ENCODE results near the gene TFDP2.

Gene TFDP2

GRCh38 chr3:141952611-141953010 lies 196.7 kb downstream of the TFDP2 start:
- TF ChIP-seq OSR1 (CRISPR knock-in tag; IDR thresholded peaks at IDR 0.05) (no peak), PPARA (CRISPR knock-in tag; IDR thresholded peaks at IDR 0.05; ENCODE audit: borderline replicate concordance) (no peak), PATZ1 (CRISPR knock-in tag; IDR thresholded peaks at IDR 0.05; ENCODE audit: borderline replicate concordance) (no peak), CSDC2 (CRISPR knock-in tag; IDR thresholded peaks at IDR 0.05) (no peak)
- ATAC-seq = no peak

GRCh38 chr3:141950572-141951493 lies 198.5 kb downstream of the TFDP2 start:
- no peak for ATAC-seq
- no peak for TF ChIP-seq ZFP3 (CRISPR knock-in tag; IDR thresholded peaks at IDR 0.05)
- no peak for TF ChIP-seq TSHZ2 (CRISPR knock-in tag; IDR thresholded peaks at IDR 0.05)
- TF ChIP-seq ZFP30 (CRISPR knock-in tag; IDR thresholded peaks at IDR 0.05) = no peak
- no peak for TF ChIP-seq CSDC2 (CRISPR knock-in tag; IDR thresholded peaks at IDR 0.05)
- TF ChIP-seq PPARA (CRISPR knock-in tag; IDR thresholded peaks at IDR 0.05; ENCODE audit: borderline replicate concordance) = no peak
- no peak for TF ChIP-seq CSRNP3 (CRISPR knock-in tag; IDR thresholded peaks at IDR 0.05)
- no peak for TF ChIP-seq OSR1 (CRISPR knock-in tag; IDR thresholded peaks at IDR 0.05)
- TF ChIP-seq ESRRG (CRISPR knock-in tag; IDR thresholded peaks at IDR 0.05) = no peak
- TF ChIP-seq CREB5 (CRISPR knock-in tag; IDR thresholded peaks at IDR 0.05; ENCODE audit: low read depth) = no peak
- TF ChIP-seq ZNF565 (CRISPR knock-in tag; conservative IDR thresholded peaks at IDR 0.05; ENCODE audit: low read depth) = no peak
- no peak for TF ChIP-seq ZC3H10 (CRISPR knock-in tag; IDR thresholded peaks at IDR 0.05)
- no peak for TF ChIP-seq ISL1 (CRISPR knock-in tag; IDR thresholded peaks at IDR 0.05)

GRCh38 chr3:141949972-141950371 lies 199.4 kb downstream of the TFDP2 start:
- ATAC-seq = no peak
- TF ChIP-seq ISL1 (CRISPR knock-in tag; IDR thresholded peaks at IDR 0.05) = no peak
- no peak for TF ChIP-seq TOX (CRISPR knock-in tag; IDR thresholded peaks at IDR 0.05; ENCODE audit: borderline replicate concordance)
- TF ChIP-seq RARB (CRISPR knock-in tag; IDR thresholded peaks at IDR 0.05) = no peak
- no peak for TF ChIP-seq TCF4 (CRISPR knock-in tag; IDR thresholded peaks at IDR 0.05; ENCODE audit: borderline replicate concordance)

GRCh38 chr3:141949399-141949798 lies 199.9 kb downstream of the TFDP2 start:
- ATAC-seq = no peak
- TF ChIP-seq RARB (CRISPR knock-in tag; IDR thresholded peaks at IDR 0.05) = no peak
- TF ChIP-seq CSDC2 (CRISPR knock-in tag; IDR thresholded peaks at IDR 0.05) = no peak
- no peak for TF ChIP-seq ZFP3 (CRISPR knock-in tag; IDR thresholded peaks at IDR 0.05)
- no peak for TF ChIP-seq TSHZ2 (CRISPR knock-in tag; IDR thresholded peaks at IDR 0.05)
- TF ChIP-seq ZNF70 (CRISPR knock-in tag; IDR thresholded peaks at IDR 0.05) = no peak
- no peak for TF ChIP-seq SNAI2 (CRISPR knock-in tag; IDR thresholded peaks at IDR 0.05)
- no peak for TF ChIP-seq ISL1 (CRISPR knock-in tag; IDR thresholded peaks at IDR 0.05)
- no peak for TF ChIP-seq ZFP30 (CRISPR knock-in tag; IDR thresholded peaks at IDR 0.05)
- TF ChIP-seq ESRRG (CRISPR knock-in tag; IDR thresholded peaks at IDR 0.05) = no peak
- no peak for TF ChIP-seq PATZ1 (CRISPR knock-in tag; IDR thresholded peaks at IDR 0.05; ENCODE audit: borderline replicate concordance)
- TF ChIP-seq ZNF565 (CRISPR knock-in tag; conservative IDR thresholded peaks at IDR 0.05; ENCODE audit: low read depth) = no peak
- no peak for TF ChIP-seq ZC3H10 (CRISPR knock-in tag; IDR thresholded peaks at IDR 0.05)
- TF ChIP-seq OSR1 (CRISPR knock-in tag; IDR thresholded peaks at IDR 0.05) = no peak
- TF ChIP-seq BACH2 (CRISPR knock-in tag; IDR thresholded peaks at IDR 0.05; ENCODE audit: borderline replicate concordance) = no peak
- no peak for TF ChIP-seq CREB5 (CRISPR knock-in tag; IDR thresholded peaks at IDR 0.05; ENCODE audit: low read depth)
- TF ChIP-seq GLIS3 (CRISPR knock-in tag; IDR thresholded peaks at IDR 0.05) = no peak
